ENCODE data around the gene TMEM150B. TPM values are rescaled to one million over a fixed set of nuclear protein-coding genes. Genes with fewer than 3 reads are reported as not detected.

Gene TMEM150B
- total and polyA plus RNA-seq, 8 donors, result 0.18 to 15.8 (median 1.1) TPM; not detected in 2

DNA sequence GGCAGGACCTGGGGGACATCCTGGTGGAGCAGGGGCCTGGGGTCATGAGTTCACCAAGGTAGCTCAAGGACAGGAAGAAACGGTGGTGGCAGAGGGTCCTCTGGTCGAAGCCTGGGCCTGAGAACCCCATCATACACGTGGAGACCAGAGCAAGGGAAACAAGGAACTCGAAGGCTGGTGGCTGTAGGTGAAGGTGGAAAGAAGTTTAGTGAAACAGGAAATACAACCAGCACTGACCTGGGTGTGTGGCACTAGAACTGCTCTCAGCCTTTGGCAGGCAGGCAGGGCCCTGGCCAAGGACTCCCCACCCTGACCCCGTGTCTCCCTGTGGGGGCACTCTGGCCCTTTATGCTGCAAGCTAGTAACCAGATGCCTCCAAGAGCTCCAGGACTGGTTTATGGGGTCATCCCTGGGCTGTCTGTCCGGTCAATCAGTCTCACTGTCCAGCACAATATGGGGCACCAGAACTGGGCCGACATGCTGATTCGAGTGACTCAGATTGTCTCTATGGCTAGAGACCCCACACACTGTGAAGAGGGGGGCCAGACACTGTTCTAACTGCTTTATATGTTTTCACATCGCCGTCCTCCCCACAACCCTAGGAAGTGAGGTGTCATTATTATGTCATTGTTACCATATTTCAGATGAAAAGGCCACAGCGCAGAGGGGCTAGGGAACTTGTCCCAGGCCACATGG, 25.6 kb upstream of the TMEM150B start:
- H3K4me3 ChIP-seq, result no peak overlapping the region
- peaks cover 27 to 64% (median 35%) of the 10 kb centered on the region in 3 donors for H3K27me3 ChIP-seq
- peaks cover 18 to 32% (median 26%) of the 10 kb centered on the region in 4 donors for H3K4me1 ChIP-seq
- TF ChIP-seq EP300 (IDR thresholded peaks at IDR 0.05), result no peak
- TF ChIP-seq POLR2AphosphoS5 (IDR thresholded peaks at IDR 0.05), result no peak
- TF ChIP-seq, protein P1, sequence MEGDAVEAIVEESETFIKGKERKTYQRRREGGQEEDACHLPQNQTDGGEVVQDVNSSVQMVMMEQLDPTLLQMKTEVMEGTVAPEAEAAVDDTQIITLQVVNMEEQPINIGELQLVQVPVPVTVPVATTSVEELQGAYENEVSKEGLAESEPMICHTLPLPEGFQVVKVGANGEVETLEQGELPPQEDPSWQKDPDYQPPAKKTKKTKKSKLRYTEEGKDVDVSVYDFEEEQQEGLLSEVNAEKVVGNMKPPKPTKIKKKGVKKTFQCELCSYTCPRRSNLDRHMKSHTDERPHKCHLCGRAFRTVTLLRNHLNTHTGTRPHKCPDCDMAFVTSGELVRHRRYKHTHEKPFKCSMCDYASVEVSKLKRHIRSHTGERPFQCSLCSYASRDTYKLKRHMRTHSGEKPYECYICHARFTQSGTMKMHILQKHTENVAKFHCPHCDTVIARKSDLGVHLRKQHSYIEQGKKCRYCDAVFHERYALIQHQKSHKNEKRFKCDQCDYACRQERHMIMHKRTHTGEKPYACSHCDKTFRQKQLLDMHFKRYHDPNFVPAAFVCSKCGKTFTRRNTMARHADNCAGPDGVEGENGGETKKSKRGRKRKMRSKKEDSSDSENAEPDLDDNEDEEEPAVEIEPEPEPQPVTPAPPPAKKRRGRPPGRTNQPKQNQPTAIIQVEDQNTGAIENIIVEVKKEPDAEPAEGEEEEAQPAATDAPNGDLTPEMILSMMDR (IDR thresholded peaks at IDR 0.05), result no peak
- TF ChIP-seq POLR2A (IDR thresholded peaks at IDR 0.05), result no peak
- H3K9me3 ChIP-seq, result no peaks in the 10 kb centered on the region
- peaks cover 4 to 17% (median 15%) of the 10 kb centered on the region in 4 donors for H3K36me3 ChIP-seq
- peak in 1 of 2 donors; percentile 66 for DNase-seq
- 56 to 70% (median 64%) methylated on average over 11 of the region's 11 CpGs for WGBS, 5 donors
- intact Hi-C loops (cut with DNase I; ENCODE audit: low total_unique reads), result no loop called here
- no peak overlapping the region for H3K27ac ChIP-seq

DNA sequence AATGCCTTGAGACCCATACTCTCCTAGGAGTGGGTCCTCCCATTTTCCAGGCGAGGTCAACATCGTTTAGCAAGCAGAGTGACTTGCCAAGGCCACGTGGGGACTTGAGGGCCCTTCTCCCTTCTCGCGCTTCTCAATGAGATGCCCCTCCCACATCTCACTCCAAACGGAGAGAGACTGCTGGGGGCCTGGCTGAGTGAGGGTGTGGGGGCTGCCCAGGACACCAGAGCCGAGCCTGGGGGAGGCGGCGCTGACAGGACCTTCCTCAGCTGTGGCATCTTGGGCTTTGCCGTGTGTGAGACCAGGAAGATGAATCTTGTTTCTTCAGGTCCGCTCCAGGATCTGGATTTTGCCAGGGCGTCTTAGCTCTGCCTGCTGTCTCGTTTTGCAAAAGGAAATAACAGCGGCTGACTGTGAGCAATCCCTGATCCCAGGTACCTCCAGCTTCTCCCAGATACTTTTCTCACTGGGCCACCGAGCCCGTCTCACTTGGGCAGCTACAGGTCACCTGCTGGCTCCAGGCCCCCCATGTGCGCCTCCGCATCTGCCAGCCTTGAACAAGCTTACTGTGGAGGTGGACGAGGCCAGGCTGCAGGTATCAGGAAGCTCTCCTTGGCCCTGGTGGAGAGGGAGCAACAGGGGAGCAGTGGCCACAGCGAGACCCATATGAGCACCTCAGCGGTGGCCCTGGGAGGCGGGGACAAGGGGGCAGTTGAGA, 23.3 kb upstream of the TMEM150B start:
- TF ChIP-seq POLR2A (IDR thresholded peaks at IDR 0.05), result no peak
- TF ChIP-seq POLR2AphosphoS5 (IDR thresholded peaks at IDR 0.05), result no peak
- TF ChIP-seq, protein P1 (IDR thresholded peaks at IDR 0.05), result no peak
- TF ChIP-seq EP300 (IDR thresholded peaks at IDR 0.05), result no peak
- peaks cover 3 to 24% (median 16%) of the 10 kb centered on the region in 4 donors for H3K4me1 ChIP-seq
- intact Hi-C loops (cut with DNase I; ENCODE audit: low total_unique reads), result no loop called here
- peaks cover 15 to 41% (median 20%) of the 10 kb centered on the region in 3 donors for H3K27me3 ChIP-seq
- no peak for DNase-seq
- no peak overlapping the region for H3K4me3 ChIP-seq
- no peaks in the 10 kb centered on the region for H3K9me3 ChIP-seq
- H3K27ac ChIP-seq, result no peak overlapping the region
- 70 to 79% (median 76%) methylated on average over 20 to 22 of the region's 22 CpGs for WGBS, 5 donors
- peaks cover 4 to 36% (median 24%) of the 10 kb centered on the region in 4 donors for H3K36me3 ChIP-seq

DNA sequence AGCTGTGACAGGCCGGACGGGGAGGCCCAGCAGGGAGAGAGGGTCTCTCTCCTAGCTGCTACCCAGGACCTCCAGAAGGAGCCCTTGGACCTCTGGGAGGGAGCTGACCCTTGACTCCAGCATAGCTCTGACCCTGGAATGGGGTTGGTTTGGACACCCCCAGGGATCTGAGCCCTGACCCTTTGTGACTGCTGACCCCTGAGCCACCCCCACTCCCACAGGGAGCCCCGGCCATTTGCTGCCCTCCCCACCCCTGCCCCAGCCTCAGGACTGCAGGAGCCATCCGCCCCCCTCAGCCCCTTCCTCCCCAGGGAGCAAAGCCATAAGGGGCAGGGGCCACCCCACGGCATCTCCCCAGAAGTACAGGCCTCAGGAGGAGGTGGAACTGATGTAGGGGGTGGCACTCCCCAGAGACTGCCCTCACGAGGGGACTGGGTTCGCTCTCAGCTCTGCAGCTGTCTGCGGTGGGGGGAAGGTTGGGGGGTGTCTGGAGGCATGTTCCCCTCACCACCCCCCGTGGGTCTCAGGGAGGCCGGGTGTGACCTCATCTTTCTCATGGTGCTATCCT, 22.4 kb upstream of the TMEM150B start:
- Histone ChIP-seq H3K27ac (no peak overlapping the region), H3K36me3 (peaks cover 10 to 46% (median 33%) of the 10 kb centered on the region in 4 donors), H3K9me3 (no peaks in the 10 kb centered on the region), H3K27me3 (peaks cover 9 to 31% (median 11%) of the 10 kb centered on the region in 3 donors), H3K4me1 (peaks cover 0 to 16% (median 9%) of the 10 kb centered on the region in 4 donors), H3K4me3 (no peak overlapping the region)
- no peak for DNase-seq
- WGBS, 5 donors, result 78 to 89% (median 82%) methylated on average over 4 to 10 of the region's 10 CpGs
- intact Hi-C loops (cut with DNase I; ENCODE audit: low total_unique reads), result no loop called here
- TF ChIP-seq POLR2AphosphoS5 (IDR thresholded peaks at IDR 0.05), result no peak
- TF ChIP-seq, protein P1 (IDR thresholded peaks at IDR 0.05), result no peak
- no peak for TF ChIP-seq POLR2A (IDR thresholded peaks at IDR 0.05)
- no peak for TF ChIP-seq EP300 (IDR thresholded peaks at IDR 0.05)

DNA sequence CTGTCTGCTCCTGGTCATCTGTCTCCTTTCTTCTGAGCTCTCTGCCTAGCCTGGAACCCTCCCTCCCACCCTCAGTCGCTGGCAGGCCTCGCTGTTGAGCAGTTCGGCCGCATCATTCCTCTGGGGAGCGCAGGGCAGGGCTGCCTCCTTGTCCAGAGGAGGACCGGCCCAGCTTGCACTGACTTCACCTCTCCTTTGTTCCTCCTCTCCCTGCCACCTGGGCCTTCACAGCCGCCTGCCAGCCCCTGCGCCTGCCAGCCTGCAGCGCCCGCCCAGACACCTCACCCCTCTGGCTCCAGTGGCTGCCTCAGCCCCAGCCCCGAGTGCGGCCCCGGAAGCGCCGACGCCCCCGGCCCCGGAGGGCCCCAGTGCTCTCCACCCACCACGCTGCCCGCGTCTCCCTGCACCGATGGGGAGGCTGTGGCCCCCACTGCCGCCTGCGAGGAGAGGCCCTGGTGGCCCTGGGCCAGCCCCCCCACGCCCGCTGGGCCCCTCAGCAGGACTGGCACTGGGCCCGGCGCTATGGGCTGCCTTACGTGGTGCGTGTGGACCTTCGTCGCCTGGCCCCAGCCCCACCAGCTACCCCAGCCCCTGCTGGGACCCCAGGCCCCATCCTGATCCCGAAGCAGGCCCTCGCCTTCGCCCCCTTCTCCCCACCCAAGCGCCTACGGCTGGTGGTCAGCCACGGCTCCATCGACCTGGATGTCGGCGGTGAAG, 21.7 kb upstream of the TMEM150B start:
- H3K36me3 ChIP-seq, result peaks cover 16 to 52% (median 40%) of the 10 kb centered on the region in 4 donors
- DNase-seq, result no peak
- WGBS, 5 donors, result 88 to 93% (median 90%) methylated on average over 31 to 41 of the region's 41 CpGs
- H3K9me3 ChIP-seq, result no peaks in the 10 kb centered on the region
- no peak overlapping the region for H3K4me3 ChIP-seq
- peaks cover 3 to 25% (median 4%) of the 10 kb centered on the region in 3 donors for H3K27me3 ChIP-seq
- peaks cover 0 to 16% (median 12%) of the 10 kb centered on the region in 4 donors for H3K4me1 ChIP-seq
- TF ChIP-seq EP300 (IDR thresholded peaks at IDR 0.05), result no peak
- TF ChIP-seq, protein P1 (IDR thresholded peaks at IDR 0.05), result no peak
- TF ChIP-seq POLR2AphosphoS5 (IDR thresholded peaks at IDR 0.05), result no peak
- no peak for TF ChIP-seq POLR2A (IDR thresholded peaks at IDR 0.05)
- intact Hi-C loops (cut with DNase I; ENCODE audit: low total_unique reads), result no loop called here
- no peak overlapping the region for H3K27ac ChIP-seq
